ENCODE data around the gene ATG2B. TPM values are rescaled to one million over a fixed set of nuclear protein-coding genes. Genes with fewer than 3 reads are reported as not detected.

The ATG2B gene
- total RNA-seq, 1 experiment from 2014 or later, result 19.4 TPM

GRCh38 chr14:96341323-96341722 lies 21.8 kb downstream of the ATG2B start:
- H3K4me1 Mint-ChIP-seq (ENCODE audit: low read depth, unreplicated experiment), result no peaks in the 10 kb centered on the region
- Histone ChIP-seq H3K9me3 (no peaks in the 10 kb centered on the region), H3K4me3 (ENCODE audit: low read depth, low read length) (no peak overlapping the region), H3K27me3 (replicated peaks; ENCODE audit: control insufficient read depth, insufficient read depth, low read length) (no peaks in the 10 kb centered on the region), H3K4me1 (no peaks in the 10 kb centered on the region), H3K36me3 (ENCODE audit: control insufficient read depth, insufficient read depth, low read length) (no peaks in the 10 kb centered on the region; the same call in 1 of the 2 replicates)
- no peaks in the 10 kb centered on the region for H3K9me3 Mint-ChIP-seq (ENCODE audit: unreplicated experiment)
- no peak for DNase-seq
- BruUV-seq (replicated peaks), result no TSS peak
- no peak overlapping the region for H3K4me3 Mint-ChIP-seq (ENCODE audit: unreplicated experiment)
- no peak overlapping the region for H3K27ac Mint-ChIP-seq (ENCODE audit: unreplicated experiment)
- no peaks in the 10 kb centered on the region for H3K27me3 Mint-ChIP-seq (ENCODE audit: insufficient read depth, unreplicated experiment)
- intact Hi-C loops (cut with micrococcal nuclease; ENCODE audit: unreplicated experiment), result no loop called here
- ChIA-PET CTCF (no interaction called here), POLR2A (no interaction called here)
- no peak for TF ChIP-seq CTCF (IDR thresholded peaks at IDR 0.05; ENCODE audit: insufficient read depth in 1 of 2, low read depth in 1 of 2, low read length in 1 of 2, severe bottlenecking in 1 of 2, unreplicated experiment in 1 of 2)
- H3K36me3 Mint-ChIP-seq (ENCODE audit: insufficient read depth, unreplicated experiment), result peaks cover 5% of the 10 kb centered on the region

- Mint-ChIP-seq H3K9me3 (ENCODE audit: unreplicated experiment) (no peaks in the 10 kb centered on the region), H3K27me3 (ENCODE audit: insufficient read depth, unreplicated experiment) (no peaks in the 10 kb centered on the region), H3K27ac (ENCODE audit: unreplicated experiment) (no peak overlapping the region), H3K36me3 (ENCODE audit: insufficient read depth, unreplicated experiment) (peaks cover 5% of the 10 kb centered on the region), H3K4me1 (ENCODE audit: low read depth, unreplicated experiment) (no peaks in the 10 kb centered on the region), H3K4me3 (ENCODE audit: unreplicated experiment) (no peak overlapping the region)
- ChIA-PET POLR2A (no interaction called here), CTCF (no interaction called here)
- Histone ChIP-seq H3K27me3 (replicated peaks; ENCODE audit: control insufficient read depth, insufficient read depth, low read length) (no peaks in the 10 kb centered on the region), H3K4me3 (ENCODE audit: low read depth, low read length) (no peak overlapping the region), H3K4me1 (no peaks in the 10 kb centered on the region), H3K36me3 (ENCODE audit: control insufficient read depth, insufficient read depth, low read length) (no peaks in the 10 kb centered on the region; the same call in none of the 2 replicates), H3K9me3 (no peaks in the 10 kb centered on the region)
- intact Hi-C loops (cut with micrococcal nuclease; ENCODE audit: unreplicated experiment), result no loop called here
- BruUV-seq (replicated peaks), result no TSS peak
- TF ChIP-seq CTCF (IDR thresholded peaks at IDR 0.05; ENCODE audit: insufficient read depth in 1 of 2, low read depth in 1 of 2, low read length in 1 of 2, severe bottlenecking in 1 of 2, unreplicated experiment in 1 of 2), result no peak
- DNase-seq, result no peak
These were observed 24.6 kb downstream of the ATG2B start for GRCh38 chr14:96338551-96338950.

- no peak for TF ChIP-seq CTCF (IDR thresholded peaks at IDR 0.05; ENCODE audit: insufficient read depth in 1 of 2, low read depth in 1 of 2, low read length in 1 of 2, severe bottlenecking in 1 of 2, unreplicated experiment in 1 of 2)
- no peaks in the 10 kb centered on the region for H3K27me3 ChIP-seq (replicated peaks; ENCODE audit: control insufficient read depth, insufficient read depth, low read length)
- H3K9me3 ChIP-seq, result no peaks in the 10 kb centered on the region
- no peaks in the 10 kb centered on the region for H3K36me3 ChIP-seq (ENCODE audit: control insufficient read depth, insufficient read depth, low read length)
- no peak for DNase-seq
- POLR2A ChIA-PET, result no interaction called here
- Mint-ChIP-seq H3K4me1 (ENCODE audit: low read depth, unreplicated experiment) (no peaks in the 10 kb centered on the region), H3K27ac (ENCODE audit: unreplicated experiment) (no peak overlapping the region), H3K4me3 (ENCODE audit: unreplicated experiment) (no peak overlapping the region), H3K27me3 (ENCODE audit: insufficient read depth, unreplicated experiment) (no peaks in the 10 kb centered on the region), H3K9me3 (ENCODE audit: unreplicated experiment) (no peaks in the 10 kb centered on the region), H3K36me3 (ENCODE audit: insufficient read depth, unreplicated experiment) (peaks cover 7% of the 10 kb centered on the region)
- intact Hi-C loops (cut with micrococcal nuclease; ENCODE audit: unreplicated experiment), result no loop called here
- CTCF ChIA-PET, result no interaction called here
- no peaks in the 10 kb centered on the region for H3K4me1 ChIP-seq
- no peak overlapping the region for H3K4me3 ChIP-seq (ENCODE audit: low read depth, low read length)
- no TSS peak for BruUV-seq (replicated peaks)
These were observed 38.9 kb downstream of the ATG2B start for GRCh38 chr14:96324219-96324618.

All from Caco-2 (cell line).